Spleen (tissue), 11 donors: ENCODE data around the gene WDR38. TPM values are rescaled to one million over a fixed set of nuclear protein-coding genes. Genes with fewer than 3 reads are reported as not detected.
A peak's percentile ranks its signal among the peaks of the same experiment; 100 is the strongest.

Experiments
- DNase-seq: peaks from one replicate; pipeline ENCODE4 v3.0.0-alpha.2; 2020
- H3K27ac ChIP-seq, 8 donors: fragments of 200-600 bp; sonication (generic) in 7 of 8; 1 replicate in 4 of 8; 2 replicates in 4 of 8; pipeline versions ENCODE4 v1.5.0 to v1.8.0; 2016 to 2021; ENCODE audit warnings: inconsistent platforms in 4 of 8, mild to moderate bottlenecking in 4 of 8, moderate library complexity in 1 of 8
- H3K27me3 ChIP-seq, 7 donors: fragments of 200-600 bp; sonication (generic) in 6 of 7; replicated peaks in 1 of 7; 1 replicate in 4 of 7; 2 replicates in 3 of 7; pipeline versions ENCODE4 v1.5.0 to v1.8.0; 2016 to 2021; ENCODE audit warnings: inconsistent platforms in 3 of 7, mild to moderate bottlenecking in 1 of 7
- H3K36me3 ChIP-seq, 6 donors: fragments of 200-600 bp; sonication (generic) in 5 of 6; 1 replicate in 4 of 6; 2 replicates in 2 of 6; pipeline versions ENCODE4 v1.5.0 to v1.8.0; 2016 to 2021; ENCODE audit warnings: inconsistent platforms in 2 of 6
- H3K4me1 ChIP-seq, 6 donors: fragments of 200-600 bp; sonication (generic) in 5 of 6; 1 replicate in 3 of 6; 2 replicates in 3 of 6; pipeline versions ENCODE4 v1.5.0 to v1.8.0; 2016 to 2021; ENCODE audit warnings: inconsistent platforms in 3 of 6
- H3K4me3 ChIP-seq, 8 donors: fragments of 200-600 bp; sonication (generic) in 7 of 8; 1 replicate in 4 of 8; 2 replicates in 4 of 8; pipeline versions ENCODE4 v1.5.0 to v1.8.0; 2016 to 2021; ENCODE audit warnings: inconsistent platforms in 4 of 8, mild to moderate bottlenecking in 4 of 8, moderate library complexity in 2 of 8
- H3K9me3 ChIP-seq, 8 donors: fragments of 200-600 bp; sonication (generic) in 7 of 8; 1 replicate in 4 of 8; 2 replicates in 4 of 8; pipeline versions ENCODE4 v1.5.0 to v1.8.0; 2016 to 2021; ENCODE audit warnings: inconsistent platforms in 4 of 8
- CTCF ChIP-seq, 11 experiments: fragments of 200-600 bp in 7 of 11; fragments of 450-650 bp in 4 of 11; sonication (generic) in 4 of 11; IDR thresholded peaks in 8 of 11; conservative IDR thresholded peaks in 3 of 11; 1 replicate in 7 of 11; 2 replicates in 4 of 11; pipeline versions ENCODE4 v1.4.0 to v1.8.0; 2016 to 2021; ENCODE audit warnings: antibody characterized with exemption in 11 of 11, inconsistent platforms in 4 of 11, mild to moderate bottlenecking in 1 of 11
- POLR2A ChIP-seq, 3 donors: fragments of 450-650 bp; IDR thresholded peaks; one replicate each; pipeline ENCODE4 v1.5.1; 2017; ENCODE audit warnings: antibody characterized with exemption in 3 of 3, mild to moderate bottlenecking in 1 of 3
- POLR2AphosphoS5 ChIP-seq, 3 donors: sonication (generic); formaldehyde crosslinking; IDR thresholded peaks; one replicate each; pipeline ENCODE4 v1.5.1; 2017; ENCODE audit warnings: antibody characterized with exemption in 3 of 3
- WGBS, 5 donors: extraction: QIAGEN DNeasy Blood & Tissue Kit in 3 of 5; methylation state at CpG; one replicate each; pipeline versions ENCODE4 v1.1.5 to v1.1.7; 2013 to 2018; 5-methylcytosine and 5-hydroxymethylcytosine counted together
- intact Hi-C: fragments of 100-400 bp; cut with DNase I; formaldehyde crosslinking; loops from one replicate; pipeline ENCODE4 v1.15.0; 2023; ENCODE audit warnings: low total_unique reads
- polyA plus RNA-seq, 3 donors: library from polyadenylated mRNA; stranded (reverse); fragments of 200-250 nt; gene quantifications; one replicate each; pipeline ENCODE4 v1.2.1, GENCODE V29; 2013
- total RNA-seq, 7 donors: library from RNA; depleted of rRNA in 3 of 7; stranded (reverse); fragments of >200 nt in 3 of 7; fragmentation: NEBNext Ultra II Directional in 4 of 7; extraction: Animal tissue kit (Norgen Biotek cat#: 25700) in 4 of 7; gene quantifications; one replicate each; pipeline versions ENCODE4 v1.1.0 to v1.2.1, GENCODE V29; 2016 to 2021
- donor health status: healthy with polysubstance abuse.
- donor health status: DM: no; HTN: no; CAD: no; lungs with moderate emphysema.
- donor health status: DM: no; HTN: no; CAD: no.
- donor health status: Bipolar disorder and iron deficiency.
- donor health status: healthy.
- donor health status: DM: no; HTN: no; CAD: no.
- donor health status: DM: yes; HTN: yes; CAD: no.

Gene WDR38
- total and polyA plus RNA-seq, 10 donors = not detected

GRCh38 chr9:124809211-124809610 is 44.0 kb upstream of the WDR38 start:
- no peaks in the 10 kb centered on the region for H3K27me3 ChIP-seq
- intact Hi-C loops = no loop called here
- no peak overlapping the region for H3K4me3 ChIP-seq
- peaks cover 0 to 29% (median 0%) of the 10 kb centered on the region in 6 donors for H3K36me3 ChIP-seq
- no peak for DNase-seq
- peak overlapping the region in 4 of 8 donors; percentile 6 to 68 (median 55) for H3K27ac ChIP-seq
- H3K4me1 ChIP-seq = peaks cover 0 to 61% (median 8%) of the 10 kb centered on the region in 6 donors
- WGBS, 5 donors = 75 to 91% (median 80%) methylated on average over 6 of the region's 6 CpGs
- H3K9me3 ChIP-seq = no peaks in the 10 kb centered on the region
- TF ChIP-seq POLR2A (IDR thresholded peaks at IDR 0.05) (no peak), POLR2AphosphoS5 (IDR thresholded peaks at IDR 0.05) (no peak), CTCF (IDR thresholded peaks at IDR 0.05 in 8 of 11, conservative IDR thresholded peaks at IDR 0.05 in 3 of 11) (no peak)

GRCh38 chr9:124809741-124810500 is 43.3 kb upstream of the WDR38 start:
- TF ChIP-seq POLR2A (IDR thresholded peaks at IDR 0.05) (no peak), CTCF (IDR thresholded peaks at IDR 0.05 in 8 of 11, conservative IDR thresholded peaks at IDR 0.05 in 3 of 11) (no peak), POLR2AphosphoS5 (IDR thresholded peaks at IDR 0.05) (peak in 1 of 3 donors; percentile 18)
- DNase-seq = no peak
- Histone ChIP-seq H3K9me3 (no peaks in the 10 kb centered on the region), H3K4me3 (no peak overlapping the region), H3K4me1 (peaks cover 0 to 61% (median 8%) of the 10 kb centered on the region in 6 donors), H3K27me3 (no peaks in the 10 kb centered on the region), H3K36me3 (peaks cover 0 to 26% (median 0%) of the 10 kb centered on the region in 6 donors), H3K27ac (peak overlapping the region in 5 of 8 donors; percentile 6 to 68 (median 49))
- WGBS, 5 donors = 91 to 97% (median 92%) methylated on average over 52 to 60 of the region's 60 CpGs
- intact Hi-C loops = no loop called here

DNA sequence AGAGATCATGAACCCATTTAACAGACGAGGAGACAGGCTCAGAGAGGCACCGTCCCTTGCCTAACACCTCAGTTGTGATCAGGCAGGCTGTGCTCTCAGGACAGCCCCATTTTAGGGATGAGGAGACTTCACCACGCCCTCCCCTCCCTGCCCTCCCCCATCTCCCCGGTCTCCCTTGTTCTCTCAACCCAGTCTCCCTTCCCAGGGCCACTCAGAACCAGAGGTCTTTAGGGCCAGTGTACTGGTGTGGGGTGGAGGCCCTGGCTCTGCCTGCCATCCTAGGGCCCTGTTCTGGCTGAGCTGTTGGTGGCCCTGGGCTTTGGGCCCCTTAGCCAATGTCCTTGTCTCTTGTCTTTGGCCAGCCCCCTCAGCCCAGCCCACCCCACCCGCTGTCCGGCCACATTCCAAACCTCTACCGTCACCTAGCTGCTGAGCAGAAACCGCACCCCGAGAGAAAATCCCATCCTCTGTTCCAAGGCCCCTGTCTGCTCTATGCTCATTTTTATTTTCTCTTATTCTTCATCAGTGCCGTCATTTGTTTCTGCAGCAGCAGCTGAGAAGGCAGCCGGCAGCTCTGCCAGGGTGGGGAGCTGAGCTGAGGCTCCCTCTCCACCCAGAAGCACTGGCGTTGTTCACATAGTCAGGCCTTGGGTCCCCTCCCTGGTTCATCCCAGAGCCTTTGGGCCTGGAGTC is 42.5 kb upstream of the WDR38 start:
- peaks cover 0 to 26% (median 0%) of the 10 kb centered on the region in 6 donors for H3K36me3 ChIP-seq
- H3K27me3 ChIP-seq = no peaks in the 10 kb centered on the region
- TF ChIP-seq POLR2AphosphoS5 (IDR thresholded peaks at IDR 0.05) (peak in 2 of 3 donors; percentile 17 to 19), POLR2A (IDR thresholded peaks at IDR 0.05) (no peak), CTCF (IDR thresholded peaks at IDR 0.05 in 8 of 11, conservative IDR thresholded peaks at IDR 0.05 in 3 of 11) (no peak)
- H3K9me3 ChIP-seq = no peaks in the 10 kb centered on the region
- peak overlapping the region in 5 of 8 donors; percentile 39 to 68 (median 51) for H3K27ac ChIP-seq
- no peak for DNase-seq
- H3K4me1 ChIP-seq = peaks cover 0 to 52% (median 5%) of the 10 kb centered on the region in 6 donors
- intact Hi-C loops = no loop called here
- WGBS, 5 donors = 65 to 80% (median 72%) methylated on average over 12 of the region's 12 CpGs
- H3K4me3 ChIP-seq = no peak overlapping the region

- H3K4me1 ChIP-seq = peaks cover 0 to 40% (median 4%) of the 10 kb centered on the region in 6 donors
- intact Hi-C loops = no loop called here
- no peak overlapping the region for H3K4me3 ChIP-seq
- 72 to 81% (median 80%) methylated on average over 5 to 6 of the region's 6 CpGs for WGBS, 5 donors
- DNase-seq = no peak
- no peaks in the 10 kb centered on the region for H3K27me3 ChIP-seq
- H3K27ac ChIP-seq = peak overlapping the region in 1 of 8 donors; percentile 68
- H3K36me3 ChIP-seq = peaks cover 0 to 26% (median 0%) of the 10 kb centered on the region in 6 donors
- no peaks in the 10 kb centered on the region for H3K9me3 ChIP-seq
- TF ChIP-seq POLR2A (IDR thresholded peaks at IDR 0.05) (no peak), POLR2AphosphoS5 (IDR thresholded peaks at IDR 0.05) (no peak), CTCF (IDR thresholded peaks at IDR 0.05 in 8 of 11, conservative IDR thresholded peaks at IDR 0.05 in 3 of 11) (no peak)
Observed at GRCh38 chr9:124812441-124812876, 40.8 kb upstream of the WDR38 start.
